PC-9 (cell line): ENCODE results near the gene SUFU. TPM values are rescaled to one million over a fixed set of nuclear protein-coding genes. Genes with fewer than 3 reads are reported as not detected.

Experiments used
- BruUV-seq: library from RNA; stranded (reverse); fragments of 400-500 nt; replicated peaks from 2 replicates; lab custom pipeline; 2021; lab: Mats Ljungman, UMichigan
- CTCF ChIA-PET: fragments of 300-600 bp; sonication (Branson Sonifier 250); formaldehyde crosslinking; loops from one replicate; lab custom pipeline; 2022; ENCODE audit warnings: antibody characterized with exemption; lab: Charles Lee
- POLR2A ChIA-PET: fragments of 300-600 bp; sonication (Branson Sonifier 250); formaldehyde crosslinking; loops from one replicate; lab custom pipeline; 2022; ENCODE audit warnings: antibody characterized with exemption; ENCODE audit not compliant: unreplicated experiment; lab: Charles Lee
- DNase-seq, 2 experiments: peaks; one replicate each; pipeline versions ENCODE4 v3.0.0 to v3.0.0-alpha.2; 2015 to 2022; ENCODE audit warnings: mixed read lengths in 1 of 2
- H2AFZ ChIP-seq: fragments of 200-600 bp; sonication (generic); 2 replicates; pipeline ENCODE4 v1.8.1; 2017; ENCODE audit warnings: antibody characterized with exemption
- H3F3A ChIP-seq: fragments of 200-600 bp; sonication (generic); 2 replicates; pipeline ENCODE4 v1.8.1; 2017; ENCODE audit warnings: antibody characterized with exemption, mild to moderate bottlenecking, low read depth; ENCODE audit not compliant: insufficient read depth
- H3K27ac ChIP-seq: fragments of 200-600 bp; sonication (generic); 2 replicates; pipeline ENCODE4 v1.6.1; 2016; ENCODE audit warnings: mixed run types
- H3K27me3 ChIP-seq: fragments of 200-600 bp; sonication (generic); 2 replicates; pipeline ENCODE4 v1.6.1; 2016; ENCODE audit warnings: low read depth, mixed run types; ENCODE audit not compliant: insufficient read depth
- H3K36me3 ChIP-seq: fragments of 200-600 bp; sonication (generic); 2 replicates; pipeline ENCODE4 v1.6.1; 2016; ENCODE audit warnings: low read depth, mixed run types
- H3K4me1 ChIP-seq: fragments of 200-600 bp; sonication (generic); replicated peaks from 2 replicates; pipeline ENCODE4 v1.6.1; 2016; ENCODE audit warnings: mixed run types; ENCODE audit not compliant: insufficient read depth
- H3K4me2 ChIP-seq: fragments of 200-600 bp; sonication (generic); 2 replicates; pipeline ENCODE4 v1.6.1; 2017; ENCODE audit warnings: mixed run types
- H3K4me3 ChIP-seq: fragments of 200-600 bp; sonication (generic); 2 replicates; pipeline ENCODE4 v1.6.1; 2016; ENCODE audit warnings: mixed run types
- H3K79me2 ChIP-seq: fragments of 200-600 bp; sonication (generic); 2 replicates; pipeline ENCODE4 v1.6.1; 2017; ENCODE audit warnings: low read depth, mixed run types
- H3K9me2 ChIP-seq: fragments of 200-600 bp; sonication (generic); 2 replicates; pipeline ENCODE4 v1.8.1; 2017; ENCODE audit warnings: mild to moderate bottlenecking; ENCODE audit not compliant: insufficient read depth
- H3K9me3 ChIP-seq: fragments of 200-600 bp; sonication (generic); 2 replicates; pipeline ENCODE4 v1.8.1; 2016; ENCODE audit warnings: low read depth; ENCODE audit not compliant: insufficient read depth
- H4K20me1 ChIP-seq: fragments of 200-600 bp; sonication (generic); 2 replicates; pipeline ENCODE4 v1.8.1; 2017; ENCODE audit not compliant: insufficient read depth
- EZH2 ChIP-seq: fragments of 200-600 bp; sonication (generic); IDR thresholded peaks from 2 replicates; pipeline ENCODE4 v1.8.0; 2017; ENCODE audit warnings: antibody characterized with exemption, low read depth
- intact Hi-C: fragments of 100-400 bp; cut with micrococcal nuclease; formaldehyde crosslinking; loops from one replicate; pipeline ENCODE4 v1.10.0; 2022; ENCODE audit not compliant: unreplicated experiment
- total RNA-seq: library from RNA; stranded (reverse); gene quantifications from 2 replicates; pipeline ENCODE4 v1.2.3, GENCODE V29; 2021
- TF ChIP-seq, protein P1 (sequence below): fragments of 200-600 bp; sonication (generic); conservative IDR thresholded peaks from 2 replicates; pipeline ENCODE4 v1.6.1; 2017; ENCODE audit warnings: mixed run types, antibody characterized with exemption, mild to moderate bottlenecking, moderate library complexity

Gene SUFU
- total RNA-seq, 1 experiment from 2014 or later = 20.2 TPM

DNA sequence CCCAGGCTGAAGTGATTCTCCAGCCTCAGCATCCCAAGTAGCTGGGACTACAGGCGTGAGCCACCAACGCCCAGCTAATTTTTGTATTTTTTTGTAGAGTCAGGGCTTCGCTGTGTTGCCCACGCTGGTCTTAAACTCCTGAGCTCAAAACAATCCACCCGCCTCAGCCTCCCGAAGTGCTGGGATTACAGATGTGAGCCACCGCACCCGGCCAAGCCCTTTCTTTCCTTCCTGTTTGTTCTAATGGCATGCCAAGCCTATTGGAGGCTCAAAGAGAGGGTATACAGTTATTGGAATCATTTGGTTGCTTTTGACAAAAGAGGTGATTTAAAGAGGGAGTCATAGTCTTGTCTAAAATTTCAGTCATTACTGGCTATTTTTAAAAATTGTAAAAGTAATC lies 94.5 kb downstream of the SUFU start:
- Histone ChIP-seq H3K36me3 (no peaks in the 10 kb centered on the region), H3K4me2 (no peak overlapping the region), H4K20me1 (no peaks in the 10 kb centered on the region), H3K4me1 (peaks cover 1% of the 10 kb centered on the region; the same call in 1 of the 2 replicates), H3K79me2 (no peaks in the 10 kb centered on the region), H3K9me2 (no peaks in the 10 kb centered on the region), H3K27ac (no peak overlapping the region), H3K4me3 (no peak overlapping the region), H3F3A (no peaks in the 10 kb centered on the region), H3K9me3 (no peaks in the 10 kb centered on the region), H2AFZ (no peak overlapping the region), H3K27me3 (no peaks in the 10 kb centered on the region)
- DNase-seq = no peak
- BruUV-seq = no TSS peak
- ChIA-PET POLR2A (no interaction called here), CTCF (no interaction called here)
- intact Hi-C loops = no loop called here
- TF ChIP-seq, protein P1, sequence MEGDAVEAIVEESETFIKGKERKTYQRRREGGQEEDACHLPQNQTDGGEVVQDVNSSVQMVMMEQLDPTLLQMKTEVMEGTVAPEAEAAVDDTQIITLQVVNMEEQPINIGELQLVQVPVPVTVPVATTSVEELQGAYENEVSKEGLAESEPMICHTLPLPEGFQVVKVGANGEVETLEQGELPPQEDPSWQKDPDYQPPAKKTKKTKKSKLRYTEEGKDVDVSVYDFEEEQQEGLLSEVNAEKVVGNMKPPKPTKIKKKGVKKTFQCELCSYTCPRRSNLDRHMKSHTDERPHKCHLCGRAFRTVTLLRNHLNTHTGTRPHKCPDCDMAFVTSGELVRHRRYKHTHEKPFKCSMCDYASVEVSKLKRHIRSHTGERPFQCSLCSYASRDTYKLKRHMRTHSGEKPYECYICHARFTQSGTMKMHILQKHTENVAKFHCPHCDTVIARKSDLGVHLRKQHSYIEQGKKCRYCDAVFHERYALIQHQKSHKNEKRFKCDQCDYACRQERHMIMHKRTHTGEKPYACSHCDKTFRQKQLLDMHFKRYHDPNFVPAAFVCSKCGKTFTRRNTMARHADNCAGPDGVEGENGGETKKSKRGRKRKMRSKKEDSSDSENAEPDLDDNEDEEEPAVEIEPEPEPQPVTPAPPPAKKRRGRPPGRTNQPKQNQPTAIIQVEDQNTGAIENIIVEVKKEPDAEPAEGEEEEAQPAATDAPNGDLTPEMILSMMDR = no peak
- no peak for TF ChIP-seq EZH2

DNA sequence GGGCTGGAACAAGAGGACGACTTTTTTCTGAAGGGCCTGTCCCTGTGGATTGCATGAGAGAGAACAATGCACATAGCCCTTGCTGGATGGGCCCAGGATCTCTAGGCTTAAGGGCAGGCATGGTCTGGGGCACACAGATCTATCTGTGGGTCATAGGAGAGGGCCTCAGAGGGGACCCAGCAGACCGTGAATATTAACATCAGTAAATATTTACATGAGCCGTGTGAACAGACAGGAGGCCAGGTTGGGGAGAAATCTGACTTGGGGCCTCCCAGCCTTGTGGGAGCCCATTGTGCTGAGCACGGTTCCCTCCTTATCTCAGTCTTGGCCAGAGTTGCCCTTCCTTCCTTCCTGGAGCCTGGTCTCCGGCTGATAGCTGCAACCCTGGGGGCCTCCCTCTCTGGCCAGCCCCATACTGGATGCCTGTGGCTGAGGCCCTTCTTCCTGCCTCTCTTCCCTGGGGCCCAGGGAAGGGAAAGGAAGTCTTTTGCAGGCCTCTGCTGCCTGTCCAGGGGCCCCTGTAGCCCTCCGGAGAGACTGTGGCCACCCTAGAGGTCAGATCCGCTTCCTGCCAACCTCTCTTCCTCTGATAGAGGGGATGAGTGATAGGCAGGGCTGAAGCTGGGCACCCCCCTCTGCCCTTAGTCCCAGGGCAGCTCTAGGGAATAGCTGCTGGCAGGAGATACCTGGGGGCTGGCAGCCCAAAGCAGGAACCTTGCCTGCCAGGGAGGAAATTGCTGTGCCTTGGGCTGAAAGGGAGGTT lies 96.0 kb downstream of the SUFU start:
- peaks cover 16% of the 10 kb centered on the region for H3K4me1 ChIP-seq
- intact Hi-C loops = no loop called here

DNA sequence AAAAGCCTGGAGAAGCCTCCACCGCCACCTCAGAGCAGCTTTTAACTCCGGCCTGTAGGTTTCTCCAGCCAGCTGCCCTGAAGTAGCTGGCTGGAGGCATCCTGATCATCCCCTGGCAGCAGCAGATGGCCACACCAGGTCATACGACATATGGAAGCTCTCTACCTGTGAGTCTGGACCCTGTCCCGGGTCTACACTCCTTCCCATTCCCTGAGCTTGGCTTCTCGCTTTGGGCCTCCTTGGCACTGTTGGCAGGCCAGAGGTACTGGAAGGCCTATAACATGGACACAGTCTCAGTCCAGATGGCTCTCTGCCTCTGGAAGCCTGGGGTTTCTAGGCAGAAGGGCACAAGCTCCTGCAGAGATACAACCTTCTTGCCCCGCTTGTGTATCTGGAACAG lies 97.0 kb downstream of the SUFU start:
- CTCF ChIA-PET = no interaction called here
- TF ChIP-seq EZH2 = no peak
- TF ChIP-seq, protein P1 = no peak
- DNase-seq = no peak
- Histone ChIP-seq H3K9me3 (no peaks in the 10 kb centered on the region), H3F3A (peaks cover 24% of the 10 kb centered on the region), H2AFZ (no peak overlapping the region), H3K36me3 (no peaks in the 10 kb centered on the region), H3K27ac (no peak overlapping the region), H3K79me2 (no peaks in the 10 kb centered on the region), H3K4me1 (peaks cover 27% of the 10 kb centered on the region), H4K20me1 (no peaks in the 10 kb centered on the region), H3K27me3 (no peaks in the 10 kb centered on the region), H3K4me3 (no peak overlapping the region), H3K4me2 (no peak overlapping the region), H3K9me2 (no peaks in the 10 kb centered on the region)
- POLR2A ChIA-PET = interaction anchor here (0.6 kb wide), 1 partner anchor 21 kb away, joined by 5 read pairs; no protein-coding TSS in a partner anchor
- BruUV-seq = no TSS peak
- intact Hi-C loops = no loop called here

More for the DNA sequence above, 96.0 kb downstream of the SUFU start:
- no peaks in the 10 kb centered on the region for H3K79me2 ChIP-seq
- no peak overlapping the region for H3K4me2 ChIP-seq
- no TSS peak for BruUV-seq
- no peak overlapping the region for H3K4me3 ChIP-seq
- ChIA-PET CTCF (no interaction called here), POLR2A (interaction anchor here (0.6 to 0.7 kb wide), 2 partner anchors 22 to 168 kb away, joined by 5 to 6 read pairs; partner anchors contain the start of gene CUEDC2)
- no peaks in the 10 kb centered on the region for H3K27me3 ChIP-seq
- no peak overlapping the region for H2AFZ ChIP-seq
- no peak for DNase-seq
- peaks cover 13% of the 10 kb centered on the region; the same call in 1 of the 2 replicates for H3F3A ChIP-seq
- H3K9me3 ChIP-seq = no peaks in the 10 kb centered on the region
- TF ChIP-seq, protein P1 = no peak
- no peak for TF ChIP-seq EZH2
- H4K20me1 ChIP-seq = no peaks in the 10 kb centered on the region
- no peaks in the 10 kb centered on the region for H3K9me2 ChIP-seq
- H3K27ac ChIP-seq = no peak overlapping the region
- no peaks in the 10 kb centered on the region for H3K36me3 ChIP-seq
